GM12872 (cell line): ENCODE data around the gene MYO6.

Experiments
- CTCF ChIP-seq: IDR thresholded peaks from 3 replicates; pipeline ENCODE4 v1.5.1; 2011; ENCODE audit warnings: low read depth, mild to moderate bottlenecking, low read length, moderate library complexity; ENCODE audit not compliant: insufficient read depth

MYO6 gene

GRCh38 chr6:75775219-75775618, 26.2 kb downstream of the MYO6 start:
- no peak for TF ChIP-seq CTCF

- TF ChIP-seq CTCF, result no peak
Measured at GRCh38 chr6:75776461-75776860, 27.4 kb downstream of the MYO6 start.

GRCh38 chr6:75778757-75779156, 29.7 kb downstream of the MYO6 start:
- no peak for TF ChIP-seq CTCF

- no peak for TF ChIP-seq CTCF
Measured at GRCh38 chr6:75786152-75786551, 37.1 kb downstream of the MYO6 start.

- no peak for TF ChIP-seq CTCF
Measured at GRCh38 chr6:75788894-75789293, 39.9 kb downstream of the MYO6 start.

GRCh38 chr6:75791881-75792280, 42.8 kb downstream of the MYO6 start:
- no peak for TF ChIP-seq CTCF

GRCh38 chr6:75794351-75794846, 45.4 kb downstream of the MYO6 start:
- no peak for TF ChIP-seq CTCF
